Hematopoietic multipotent progenitor cell treated with erythropoietin and hydrocortisone succinate and interleukin-3 and kit ligand, for 4 days (in vitro differentiated cells): ENCODE results near the gene FBLN1.
A peak's percentile ranks its signal among the peaks of the same experiment; 100 is the strongest.
"Not testable (repeated sequence)": the region's sequence is repeated elsewhere in the genome, so short reads cannot be mapped to it uniquely, and the experiment has no call there.

ENCODE experiments used
- DNase-seq: peaks from one replicate; pipeline ENCODE4 v3.0.0-alpha.2; 2015

Gene FBLN1

DNA sequence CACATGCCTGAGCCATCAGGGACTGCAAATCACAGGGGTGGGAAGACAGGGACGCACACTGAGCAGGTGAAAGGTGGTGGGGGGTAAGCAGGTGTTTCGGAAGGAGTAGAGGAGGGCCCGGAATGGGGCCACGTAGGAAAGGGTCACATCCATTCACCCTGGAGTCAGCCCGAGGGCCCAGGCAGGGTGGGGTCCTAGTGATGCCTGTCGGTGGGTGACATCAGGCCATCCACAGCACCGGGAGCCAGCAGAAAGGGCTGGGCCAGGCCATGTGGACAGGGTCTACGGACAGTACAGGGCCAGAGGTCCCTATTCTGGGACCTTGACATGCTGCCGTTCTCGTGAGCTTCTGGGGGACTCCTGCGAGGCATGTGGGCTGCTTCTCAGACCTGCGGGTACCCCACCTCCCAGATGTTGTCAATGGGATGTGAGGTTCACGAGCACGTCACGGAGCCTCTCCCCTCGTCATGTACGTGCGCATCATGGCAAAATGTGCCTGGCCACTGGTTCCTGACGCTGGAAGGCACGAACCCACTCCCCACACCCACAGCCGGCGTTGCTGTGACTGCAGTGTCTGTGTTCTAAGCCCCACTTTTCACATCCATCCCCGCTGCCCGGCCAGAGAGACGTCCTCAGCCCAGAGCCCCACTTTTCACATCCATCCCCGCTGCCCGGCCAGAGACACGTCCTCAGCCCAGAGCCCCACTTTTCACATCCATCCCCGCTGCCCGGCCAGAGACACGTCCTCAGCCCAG is 84.1 kb downstream of the FBLN1 start:
- no peak for DNase-seq

DNA sequence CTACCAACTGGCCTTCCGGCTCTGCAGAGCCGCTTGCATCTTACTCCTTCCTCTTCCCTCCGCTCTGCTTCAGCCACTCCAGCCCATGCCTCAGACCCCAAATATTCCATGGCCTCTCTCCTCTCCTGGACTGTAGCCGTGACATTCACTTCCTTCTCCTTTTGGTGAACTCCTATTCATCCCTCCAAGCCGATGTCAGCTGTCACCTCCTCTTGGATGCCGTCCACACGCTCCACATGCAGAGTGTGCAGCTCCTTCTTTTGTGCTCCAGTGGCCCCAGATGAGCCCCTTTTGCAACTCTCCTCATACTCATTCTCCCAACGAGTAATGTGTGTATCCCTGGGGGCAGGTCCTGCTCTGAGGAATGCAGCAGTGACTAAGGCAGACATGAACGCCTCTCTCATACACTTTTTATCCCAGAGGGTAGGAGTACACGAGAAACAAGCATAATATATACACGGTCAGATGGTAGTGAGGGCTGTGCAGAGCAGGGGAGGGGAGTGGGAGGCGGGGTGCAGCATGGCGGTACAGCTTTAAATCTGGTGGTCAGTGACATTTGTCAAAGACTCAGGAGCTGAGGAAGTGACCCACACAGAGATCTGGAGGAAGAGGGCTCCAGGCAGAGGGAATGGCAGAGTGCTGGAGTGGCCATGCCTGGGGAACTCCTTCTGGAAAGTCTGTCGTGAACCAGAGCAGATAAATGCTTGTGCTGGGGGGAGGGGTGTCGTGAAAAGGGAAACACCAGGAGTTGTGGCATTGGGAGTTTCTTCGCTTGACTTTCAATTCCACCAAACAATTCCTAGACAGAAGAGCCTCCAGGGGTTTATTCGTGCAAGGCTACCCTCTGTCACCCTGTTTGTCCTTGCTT is 85.2 kb downstream of the FBLN1 start:
- no peak for DNase-seq

DNA sequence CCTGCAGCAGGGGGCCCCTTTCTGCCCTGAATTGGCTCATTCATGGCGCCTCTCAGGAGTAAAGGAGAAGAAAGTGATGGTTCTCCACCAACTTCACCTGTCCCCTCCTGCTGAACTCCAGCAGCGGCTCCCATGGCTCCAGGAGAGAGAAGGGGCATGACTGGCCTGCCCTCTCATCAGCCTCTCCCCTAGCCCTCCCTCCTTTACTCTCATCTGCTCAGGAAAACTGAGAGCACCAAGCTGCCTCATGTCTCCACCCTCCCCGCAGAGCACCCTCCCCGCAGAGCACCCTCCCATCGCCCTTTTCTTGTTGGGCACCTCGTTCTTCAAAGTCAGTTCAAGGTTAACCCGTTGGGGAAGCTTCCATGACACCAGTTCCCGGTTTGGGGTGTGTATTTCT is 86.9 kb downstream of the FBLN1 start:
- no peak for DNase-seq

DNA sequence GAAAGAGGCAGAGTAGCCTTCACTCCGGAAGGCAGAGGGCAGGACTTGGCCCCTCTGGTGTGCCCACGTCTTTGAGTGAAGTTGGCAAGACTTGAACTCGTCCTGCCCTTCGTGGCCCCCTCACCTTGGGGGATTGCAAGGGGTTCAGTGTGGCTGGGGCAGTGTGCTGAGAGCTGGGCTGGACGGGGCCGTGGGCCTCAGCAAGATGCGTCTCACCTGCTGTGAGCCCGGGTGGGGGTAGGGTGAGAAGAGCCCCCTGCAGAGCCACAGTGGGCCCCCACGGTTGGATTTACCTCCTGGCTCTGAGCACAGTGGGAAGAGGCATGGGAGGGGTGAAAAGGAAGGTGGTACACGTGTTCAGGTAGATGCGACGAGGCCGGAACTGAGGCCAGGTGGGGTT is 87.6 kb downstream of the FBLN1 start:
- no peak for DNase-seq

DNA sequence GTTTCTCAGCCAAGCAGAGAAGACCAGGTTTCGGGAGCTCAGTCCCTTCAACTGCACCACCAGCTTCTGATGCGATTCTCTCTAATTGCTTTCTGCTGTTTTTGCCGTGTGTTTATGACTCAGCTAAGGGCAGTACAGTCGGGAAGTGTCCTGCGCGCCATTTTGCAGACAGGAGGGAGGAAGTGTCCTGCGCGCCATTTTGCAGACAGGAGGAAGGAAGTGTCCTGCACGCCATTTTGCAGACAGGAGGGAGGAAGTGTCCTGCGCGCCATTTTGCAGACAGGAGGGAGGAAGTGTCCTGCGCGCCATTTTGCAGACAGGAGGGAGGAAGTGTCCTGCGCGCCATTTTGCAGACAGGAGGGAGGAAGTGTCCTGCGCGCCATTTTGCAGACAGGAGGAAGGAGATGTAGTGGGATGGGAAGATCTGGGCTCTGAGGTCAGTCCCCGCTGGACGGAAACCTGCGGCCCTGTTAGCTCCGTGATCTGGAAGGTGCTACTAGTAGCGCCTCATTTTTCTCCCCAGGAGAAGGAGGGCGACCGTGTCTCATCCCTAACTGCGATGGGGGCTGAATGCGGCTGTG is 89.0 kb downstream of the FBLN1 start:
- DNase-seq: not testable (repeated sequence)

DNA sequence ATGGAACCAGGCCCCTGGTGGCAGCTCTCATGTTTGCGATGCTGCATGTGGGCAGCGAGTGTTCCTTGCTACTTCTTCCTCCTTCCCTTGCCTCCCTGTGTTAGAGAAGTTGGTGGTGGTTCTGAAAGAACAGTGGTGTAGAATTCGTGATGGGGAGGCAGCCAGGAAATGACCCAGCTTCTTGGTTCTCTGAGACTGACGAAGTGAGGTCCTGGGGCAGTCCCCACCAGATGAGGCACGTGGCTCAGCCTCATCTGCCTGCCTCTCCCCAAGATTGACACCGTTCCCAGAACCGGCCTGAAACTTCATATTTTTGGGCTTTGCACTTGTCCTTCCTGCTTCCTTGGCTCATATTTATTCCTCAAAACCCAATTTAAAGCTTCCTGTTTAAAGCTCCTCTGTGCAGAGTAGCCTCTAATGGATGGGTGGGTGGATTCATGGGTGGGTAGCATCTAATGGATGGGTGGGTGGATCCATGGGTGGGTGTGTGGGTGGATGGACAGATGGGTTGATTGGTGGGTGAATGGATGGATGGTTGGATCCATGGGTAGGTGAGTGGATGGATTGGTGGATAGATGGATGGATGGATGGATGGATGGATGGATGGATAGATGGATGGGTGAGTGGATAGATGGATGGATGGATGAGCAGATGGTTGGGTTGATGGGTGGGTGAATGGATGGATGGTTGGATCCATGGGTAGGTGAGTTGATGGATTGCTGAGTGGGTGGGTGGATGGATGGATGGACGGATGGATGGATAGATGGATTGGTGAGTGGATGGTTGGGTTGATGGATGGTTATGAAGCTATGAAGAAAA is 91.6 kb downstream of the FBLN1 start:
- no peak for DNase-seq

DNA sequence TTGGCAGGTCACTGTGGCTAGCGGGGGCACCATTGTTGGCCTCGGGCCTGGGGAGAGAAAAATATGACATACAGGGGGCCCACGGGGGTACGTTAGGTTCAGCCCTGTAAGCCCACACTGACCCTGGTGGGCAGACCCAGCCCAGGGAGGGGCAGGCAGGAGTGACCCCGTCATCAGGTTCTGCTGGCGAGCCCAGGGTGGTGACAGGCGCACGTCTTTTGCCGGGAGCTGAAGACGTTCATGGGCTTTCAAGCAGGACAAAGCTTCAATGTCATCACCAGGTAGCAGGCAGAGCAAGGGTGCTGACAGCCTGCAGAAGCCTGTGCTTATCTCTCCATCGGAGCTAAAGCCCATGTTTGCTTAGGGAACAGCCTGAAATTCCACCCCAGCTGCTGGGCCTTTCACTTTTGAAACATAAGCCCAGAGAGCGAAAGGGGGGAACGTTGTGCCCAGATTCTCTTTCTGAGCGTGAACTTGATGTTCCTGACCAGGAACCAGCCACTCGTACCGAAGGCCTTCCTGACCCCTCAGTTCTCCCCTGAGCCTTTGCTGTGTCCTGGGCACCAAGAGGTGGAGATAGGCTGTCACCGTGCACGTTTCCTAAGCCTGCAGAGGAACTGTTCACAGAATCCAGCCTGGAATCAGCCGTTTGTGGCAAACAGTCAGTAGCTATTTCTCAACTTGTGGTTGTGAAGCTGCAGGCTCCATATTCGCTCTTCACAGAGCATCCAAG is 94.9 kb downstream of the FBLN1 start:
- DNase-seq: no peak

DNA sequence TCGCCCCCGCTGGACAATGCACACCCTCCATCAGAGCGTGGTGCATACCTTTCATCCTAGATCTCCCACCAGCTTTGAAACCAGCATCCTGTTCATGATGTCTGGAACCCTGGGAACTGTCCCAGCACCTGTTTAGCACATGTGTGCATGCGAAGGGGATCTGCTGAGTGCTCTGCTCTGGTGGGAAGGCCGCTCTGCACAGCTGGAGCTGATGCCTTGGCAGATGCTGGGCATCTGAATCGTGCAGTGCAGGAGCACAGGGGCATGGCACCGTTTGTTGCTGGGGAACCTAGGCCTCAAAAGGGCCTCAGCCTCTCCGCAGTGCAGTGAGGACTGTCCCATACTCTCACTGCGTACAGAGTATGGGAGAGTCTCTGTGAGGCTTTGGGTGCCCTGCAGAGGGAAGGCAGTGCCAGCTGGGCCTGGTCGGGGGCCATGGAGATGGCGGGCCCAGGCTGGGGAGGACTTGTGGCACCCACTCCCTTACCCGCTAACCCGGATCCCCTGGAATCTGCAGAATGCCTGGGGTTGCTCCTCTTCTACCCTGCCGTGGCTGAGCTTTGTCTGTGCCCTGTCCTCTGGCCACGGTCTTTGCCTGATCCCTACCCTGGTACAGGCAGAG is 96.0 kb downstream of the FBLN1 start:
- DNase-seq: no peak

DNA sequence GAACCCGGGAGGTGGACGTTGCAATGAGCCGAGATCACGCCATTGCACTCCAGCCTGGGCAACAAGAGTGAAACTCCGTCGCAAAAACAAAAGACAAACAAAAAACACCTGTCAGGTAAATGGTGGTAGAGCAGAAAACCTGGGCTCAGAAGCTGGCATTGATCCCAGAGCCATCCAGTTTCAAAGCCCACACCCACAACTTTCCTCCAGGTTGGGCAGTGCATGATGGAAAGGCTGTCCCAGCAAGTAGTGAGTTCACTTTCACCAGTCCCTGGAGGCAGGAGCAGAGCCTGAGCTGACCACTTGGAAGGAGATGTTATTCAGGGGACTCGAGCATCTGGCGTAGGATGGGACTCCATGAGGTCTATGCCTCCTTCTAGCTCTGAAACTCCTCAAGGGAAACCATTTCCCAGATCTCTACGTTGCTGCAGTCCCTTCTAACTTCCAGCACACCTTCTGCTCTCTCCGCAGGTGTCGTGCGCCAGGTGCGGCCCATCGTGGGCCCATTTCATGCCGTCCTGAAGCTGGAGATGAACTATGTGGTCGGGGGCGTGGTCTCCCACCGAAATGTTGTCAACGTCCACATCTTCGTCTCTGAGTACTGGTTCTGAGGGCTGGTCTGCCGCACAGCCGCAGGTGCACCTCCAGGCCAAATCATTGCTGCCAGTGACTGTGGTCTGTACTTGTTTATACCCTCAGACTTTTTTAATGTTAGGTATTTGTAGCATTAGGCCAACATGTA is 97.3 kb downstream of the FBLN1 start:
- DNase-seq: no peak

DNA sequence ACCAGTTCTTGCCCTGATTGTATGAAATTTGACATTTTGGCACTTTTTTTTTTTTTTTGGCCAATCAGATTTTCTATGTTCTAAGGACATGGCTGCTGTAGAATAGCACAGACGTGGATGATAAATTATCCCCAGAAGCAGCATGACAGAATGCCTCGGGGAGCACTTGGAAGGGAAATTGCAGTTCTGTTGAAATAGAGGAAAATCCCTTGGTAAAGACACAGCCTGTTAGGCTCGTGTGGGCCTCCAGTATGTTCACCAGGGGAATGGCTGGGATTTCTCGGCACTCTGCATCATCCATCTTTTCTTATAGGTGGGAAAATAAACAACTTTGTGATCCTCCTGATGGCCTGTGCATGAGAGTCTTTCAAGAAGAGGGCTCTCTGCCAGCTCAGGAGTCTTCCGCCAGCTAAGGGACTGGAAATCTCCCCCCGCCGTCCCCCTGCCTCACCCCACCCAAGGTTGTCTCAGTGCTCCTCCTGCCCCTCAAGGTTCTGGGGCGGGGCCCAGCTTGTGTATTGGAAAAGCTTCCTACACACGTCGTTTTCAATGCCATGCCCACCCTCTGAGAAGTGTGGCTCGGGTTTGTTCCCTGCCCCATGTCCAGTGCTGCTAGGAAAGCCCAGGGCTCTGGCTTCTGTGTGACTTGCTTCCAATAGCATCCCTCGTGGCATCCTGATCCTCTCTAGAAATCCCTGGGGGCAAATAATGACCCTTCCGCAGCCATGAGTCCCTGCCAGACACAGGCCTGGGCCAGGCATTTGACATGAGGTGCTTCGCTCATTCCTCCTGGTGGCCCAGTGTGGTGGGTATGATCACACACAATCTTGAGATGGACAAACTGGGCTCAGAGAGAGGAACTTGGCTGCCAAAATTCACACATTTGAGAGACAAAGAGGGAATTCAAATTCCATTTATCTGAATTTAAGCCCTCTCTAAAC is 98.4 kb downstream of the FBLN1 start:
- DNase-seq: no peak

DNA sequence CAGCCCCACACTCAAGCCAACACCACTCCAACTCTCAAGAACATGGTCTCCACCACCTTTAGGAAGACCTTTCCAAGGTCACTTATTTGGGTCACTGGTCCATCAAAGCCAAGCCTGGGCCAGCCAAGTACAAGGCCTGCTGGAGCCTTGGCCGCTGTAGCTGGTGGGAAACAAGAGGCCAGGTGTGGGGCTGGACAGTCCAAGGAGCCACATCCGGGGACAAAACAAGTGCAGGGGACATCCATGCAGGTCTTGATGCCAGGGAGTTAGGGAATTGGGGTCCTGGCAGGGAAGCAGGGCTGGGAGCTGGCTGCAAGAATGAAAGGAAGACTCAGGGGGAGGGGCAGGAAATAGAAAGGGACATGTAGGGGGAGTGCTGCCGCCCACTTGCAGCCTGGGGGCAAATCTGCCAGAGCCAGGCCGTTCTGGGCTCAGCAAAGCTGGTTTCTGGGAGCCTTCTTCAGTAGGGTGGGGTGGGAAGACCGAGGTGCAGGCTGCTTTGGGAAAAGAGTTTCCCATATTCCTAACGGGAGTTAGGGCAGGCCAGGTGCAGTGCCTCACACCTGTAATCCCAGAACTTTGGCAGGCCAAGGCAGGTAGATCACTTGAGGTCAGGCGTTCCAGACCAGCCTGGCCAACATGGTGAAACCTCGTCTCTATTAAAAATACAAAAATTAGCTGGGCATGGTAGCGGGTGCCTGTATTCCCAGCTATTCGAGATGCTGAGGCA is 99.5 kb downstream of the FBLN1 start:
- DNase-seq: no peak

DNA sequence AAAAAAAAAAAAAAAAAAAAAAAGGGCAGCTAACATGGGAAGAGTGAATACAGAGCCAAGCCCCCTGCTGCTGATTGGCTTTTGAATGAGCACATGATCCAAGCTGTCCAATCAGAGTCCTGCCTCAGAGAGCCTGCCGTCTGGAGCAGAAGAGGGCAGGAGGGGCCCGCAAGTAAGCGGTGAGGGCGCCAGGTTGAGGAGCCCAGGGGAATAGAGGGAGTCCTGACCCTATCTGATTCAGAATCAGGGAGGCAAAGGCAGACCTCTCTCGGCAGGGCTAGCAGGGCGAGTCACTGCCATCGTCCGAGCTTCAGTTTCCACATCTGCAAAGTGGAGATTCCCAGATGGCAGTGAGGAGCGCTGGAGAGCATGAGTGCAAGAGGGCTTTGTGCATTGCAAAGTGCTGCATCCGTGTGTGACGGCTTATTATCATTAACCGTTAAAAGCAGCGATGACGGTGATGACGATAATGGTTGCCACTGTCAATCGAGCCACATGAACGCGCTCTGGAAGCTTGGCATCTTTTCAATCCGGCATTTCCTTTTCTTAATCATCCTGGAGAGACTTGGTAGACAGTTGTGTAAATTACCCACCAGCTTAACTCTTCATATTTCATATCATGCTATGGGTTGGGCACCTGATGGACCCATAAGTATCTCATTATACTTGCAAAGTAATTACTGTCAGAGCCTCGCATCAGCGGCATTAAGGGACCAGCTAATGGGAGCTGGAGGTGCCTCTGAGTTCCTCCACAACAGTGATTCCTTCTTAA is 100.3 kb downstream of the FBLN1 start:
- DNase-seq: peak; percentile 49

DNA sequence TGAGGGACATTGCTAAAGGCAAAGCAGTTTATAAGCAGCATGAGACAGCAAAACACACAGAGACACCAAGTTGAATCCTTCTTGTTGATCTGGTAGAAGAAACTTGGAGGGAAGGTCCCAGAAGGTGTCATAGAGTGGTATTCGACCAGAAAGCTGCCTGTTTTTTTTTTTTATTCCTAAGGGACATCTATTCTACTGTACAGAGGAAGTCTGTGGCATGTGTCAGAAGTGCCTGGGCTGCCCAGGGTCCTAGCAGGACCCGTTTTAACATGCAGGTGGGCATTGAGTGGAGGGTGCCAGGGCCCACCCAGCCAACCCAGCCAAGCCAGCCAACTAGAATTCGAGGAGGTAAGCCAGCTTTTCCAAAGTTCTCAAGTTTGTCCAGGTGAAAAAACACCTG is 100.9 kb downstream of the FBLN1 start:
- no peak for DNase-seq

DNA sequence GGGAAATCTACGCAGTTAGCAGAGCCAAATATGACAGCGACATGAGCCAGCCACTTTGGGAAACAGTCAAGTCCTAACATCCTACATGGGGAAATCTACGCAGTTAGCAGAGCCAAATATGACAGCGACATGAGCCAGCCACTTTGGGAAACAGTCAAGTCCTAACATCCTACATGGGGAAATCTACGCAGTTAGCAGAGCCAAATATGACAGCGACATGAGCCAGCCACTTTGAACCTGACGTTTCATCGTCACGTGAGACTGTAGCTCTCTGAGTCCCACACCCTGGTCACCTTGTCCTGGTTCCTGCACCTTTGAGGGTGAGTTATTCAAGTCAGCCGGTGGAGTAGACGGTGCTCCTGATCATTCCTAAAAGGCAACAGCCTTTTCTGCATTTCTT is 105.4 kb downstream of the FBLN1 start:
- DNase-seq: not testable (repeated sequence)

DNA sequence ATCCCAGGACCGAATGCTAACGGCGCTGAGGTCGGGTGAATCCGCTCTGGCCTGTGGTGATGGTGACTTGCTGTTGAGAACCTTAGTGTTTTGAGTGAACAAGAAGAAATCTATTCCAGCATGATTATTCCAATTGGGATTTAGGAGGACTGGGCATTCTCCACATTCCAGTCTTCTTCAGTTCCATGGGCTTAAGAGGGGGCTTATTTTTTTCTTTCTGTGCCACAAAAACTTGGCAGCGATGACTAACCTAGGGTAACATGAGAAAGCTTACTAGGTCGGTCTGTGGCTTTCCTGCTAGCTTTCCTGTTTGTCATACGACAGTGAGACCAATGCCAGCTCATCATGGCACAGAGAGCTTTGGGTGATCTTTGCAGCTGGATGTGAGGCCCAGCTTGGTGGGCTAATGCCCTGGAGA is 106.1 kb downstream of the FBLN1 start:
- DNase-seq: peak; percentile 58

DNA sequence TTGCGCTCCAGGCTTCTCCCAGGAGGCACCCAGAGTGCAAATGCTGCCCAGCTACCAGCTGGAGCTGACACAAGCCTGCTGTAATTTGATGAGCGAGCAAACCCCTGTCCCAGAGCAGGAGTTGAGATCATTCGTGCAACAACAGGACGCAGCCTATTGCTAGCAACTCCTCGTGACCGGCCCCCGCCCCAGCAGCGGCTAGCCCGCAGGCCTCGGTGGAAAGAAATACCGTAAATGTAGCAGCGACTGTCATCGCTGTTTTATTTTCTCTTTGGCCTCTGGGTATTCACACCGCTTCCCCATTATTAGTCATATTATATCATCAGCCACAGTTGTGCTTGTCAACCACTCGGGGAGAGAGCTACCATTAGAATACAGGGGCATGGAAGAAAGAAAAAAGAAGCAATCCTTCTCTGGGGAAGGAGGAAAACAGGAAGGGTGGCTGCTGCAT is 109.8 kb downstream of the FBLN1 start:
- DNase-seq: peak; percentile 39

DNA sequence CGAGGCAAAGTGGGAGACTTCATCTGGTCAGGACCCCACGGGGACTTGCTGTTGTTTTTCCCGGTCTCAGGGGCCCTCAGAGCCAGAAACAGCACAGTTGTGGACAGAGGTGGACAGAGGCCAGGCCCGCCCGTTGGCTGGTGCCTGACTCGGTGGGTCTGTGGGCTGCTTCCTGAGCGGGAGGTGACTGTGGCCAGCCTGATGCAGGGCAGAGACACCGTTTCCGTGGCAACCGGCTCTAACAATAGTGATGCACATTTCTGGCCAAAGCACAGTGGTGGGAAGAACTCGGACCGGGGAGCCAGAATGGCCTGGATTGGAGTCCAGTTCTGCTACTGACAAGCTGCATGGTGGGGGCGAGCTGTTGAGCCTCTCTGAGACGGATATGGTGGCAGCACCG is 110.3 kb downstream of the FBLN1 start:
- DNase-seq: no peak

DNA sequence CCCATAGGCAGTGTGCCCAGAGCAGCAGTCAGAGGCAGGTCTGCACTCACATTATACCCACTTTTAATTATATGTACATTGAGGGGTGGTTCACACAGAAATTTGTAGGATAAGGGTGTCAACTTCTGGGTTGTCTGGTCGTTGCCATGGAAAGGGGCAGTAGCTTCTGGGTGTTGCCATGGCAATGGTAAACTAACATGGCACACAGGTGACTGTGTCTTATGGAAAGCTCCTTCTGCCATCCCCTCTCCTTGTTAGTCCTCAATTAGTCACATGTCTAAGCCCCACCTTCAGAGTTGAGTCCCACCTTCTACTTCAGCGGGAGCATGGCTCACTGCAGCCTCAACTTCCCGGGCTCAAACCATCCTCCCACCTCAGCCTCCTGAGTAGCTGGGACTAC is 112.7 kb downstream of the FBLN1 start:
- no peak for DNase-seq
